HAP-1 (cell line): Measurements from ENCODE around the gene SLC6A12.

Source experiments
- DNase-seq, 2 experiments: peaks; one replicate each; pipeline ENCODE4 v3.0.0-alpha.2; 2016 to 2020; ENCODE audit warnings: low spot score in 2 of 2
- H3K27me3 ChIP-seq: fragments of 250-450 bp; sonication (Bioruptor Pico); 2 replicates; pipeline ENCODE4 v1.5.1; 2020; ENCODE audit warnings: low read depth, mild to moderate bottlenecking, moderate library complexity
- H3K36me3 ChIP-seq: fragments of 250-450 bp; sonication (Bioruptor Pico); replicated peaks from 2 replicates; pipeline ENCODE4 v1.5.1; 2020; ENCODE audit warnings: mild to moderate bottlenecking
- H3K4me1 ChIP-seq: fragments of 250-450 bp; sonication (Bioruptor Pico); 2 replicates; pipeline ENCODE4 v1.5.1; 2020; ENCODE audit warnings: mild to moderate bottlenecking
- H3K4me3 ChIP-seq: fragments of 250-450 bp; sonication (Bioruptor Pico); 2 replicates; pipeline ENCODE4 v1.5.1; 2020; ENCODE audit warnings: mild to moderate bottlenecking, moderate library complexity
- H3K9me3 ChIP-seq: fragments of 250-450 bp; sonication (Bioruptor Pico); 2 replicates; pipeline ENCODE4 v1.5.1; 2020; ENCODE audit warnings: mild to moderate bottlenecking, moderate library complexity
- in situ Hi-C: fragments of 300-500 bp; cut with MboI; formaldehyde crosslinking; loops from 3 replicates; pipeline ENCODE4 v1.14.3; 2020; ENCODE audit warnings: low sequenced_read_pairs, inconsistent platforms, mixed read lengths

The SLC6A12 gene

DNA sequence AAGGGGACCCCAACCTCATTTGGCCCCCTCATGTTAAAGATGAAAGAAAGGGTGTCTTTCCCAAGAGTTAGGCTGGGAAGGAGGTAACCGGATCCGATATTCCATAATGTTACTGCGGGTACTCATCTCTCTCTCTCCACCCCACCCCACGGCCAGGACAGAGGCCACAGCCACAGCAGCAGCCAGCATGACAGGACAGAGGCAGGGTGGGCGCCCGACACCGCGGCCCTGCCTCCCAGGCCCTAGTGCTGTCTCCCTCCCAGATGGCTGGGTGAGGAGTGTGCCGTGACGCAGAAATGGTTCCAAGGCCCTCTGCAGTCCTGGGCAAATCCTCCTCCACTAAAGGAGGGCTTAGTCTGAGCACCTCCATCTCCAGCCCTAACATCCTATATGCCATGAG lies 6.2 kb downstream of the SLC6A12 start:
- H3K4me1 ChIP-seq: peaks cover 5% of the 10 kb centered on the region; the same call in 1 of the 2 replicates
- no peak for DNase-seq
- no peak overlapping the region for H3K4me3 ChIP-seq
- no peaks in the 10 kb centered on the region; the same call in 1 of the 2 replicates for H3K27me3 ChIP-seq
- no peaks in the 10 kb centered on the region for H3K36me3 ChIP-seq
- H3K9me3 ChIP-seq: no peaks in the 10 kb centered on the region
- in situ Hi-C loops: no loop called here

DNA sequence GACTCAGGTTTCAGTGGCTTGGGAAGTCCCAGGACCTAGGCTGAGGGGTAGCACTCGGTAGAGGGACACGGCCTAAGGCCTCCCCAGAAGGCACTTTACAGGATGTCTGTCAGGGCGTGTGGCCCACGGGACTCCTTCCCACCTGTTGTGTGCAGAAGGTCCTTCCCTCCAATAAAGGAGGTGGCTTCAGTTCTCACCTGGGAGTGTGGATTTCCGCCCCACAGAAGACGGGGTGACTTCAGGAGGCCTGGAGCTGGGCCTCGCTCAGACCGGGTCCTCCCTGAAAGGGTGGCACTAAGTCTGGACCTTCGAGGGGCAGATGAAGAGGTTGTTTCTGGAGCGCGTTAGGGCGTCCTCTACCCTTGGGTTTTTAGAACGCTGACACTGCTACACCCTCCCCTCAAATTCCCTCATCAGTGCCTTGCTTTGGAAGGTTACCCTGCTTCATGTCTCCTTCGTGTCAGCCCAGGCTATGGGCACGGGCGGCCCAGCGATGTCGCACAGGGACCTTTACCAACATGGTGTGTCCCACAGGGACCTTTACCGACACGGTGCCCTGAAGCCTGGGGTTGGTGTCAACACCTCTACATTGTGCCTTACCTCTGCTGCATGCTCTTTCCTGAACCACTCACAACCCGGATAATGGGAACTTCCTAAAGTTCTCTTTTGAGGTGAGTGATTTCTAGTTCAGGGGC lies 7.1 kb downstream of the SLC6A12 start:
- H3K27me3 ChIP-seq: no peaks in the 10 kb centered on the region
- in situ Hi-C loops: no loop called here
- H3K4me1 ChIP-seq: peaks cover 5% of the 10 kb centered on the region; the same call in 1 of the 2 replicates
- no peak for DNase-seq
- no peaks in the 10 kb centered on the region for H3K36me3 ChIP-seq
- no peaks in the 10 kb centered on the region for H3K9me3 ChIP-seq
- H3K4me3 ChIP-seq: no peak overlapping the region

DNA sequence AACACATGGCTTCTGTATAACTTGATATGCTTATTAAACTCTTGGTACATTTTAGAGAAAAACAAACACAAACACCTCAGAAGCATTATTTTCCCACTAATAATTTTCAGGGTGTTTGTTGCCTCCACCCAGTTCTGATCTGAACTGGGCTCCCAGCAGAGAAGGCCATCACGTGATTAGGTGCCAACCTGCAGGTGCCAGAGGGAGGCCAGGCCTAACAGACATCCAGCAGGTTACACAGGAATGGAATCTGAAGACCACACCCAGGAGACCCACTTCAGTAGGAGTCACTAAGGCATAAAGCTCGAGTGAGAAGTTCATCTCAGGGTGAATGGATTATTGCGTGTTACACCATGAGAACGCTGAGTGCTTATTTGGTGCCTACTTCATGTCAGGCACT lies 8.9 kb downstream of the SLC6A12 start:
- Histone ChIP-seq H3K4me1 (peaks cover 5% of the 10 kb centered on the region; the same call in 1 of the 2 replicates), H3K9me3 (no peaks in the 10 kb centered on the region), H3K27me3 (no peaks in the 10 kb centered on the region), H3K36me3 (no peaks in the 10 kb centered on the region), H3K4me3 (no peak overlapping the region)
- DNase-seq: no peak
- in situ Hi-C loops: no loop called here

- H3K9me3 ChIP-seq: no peaks in the 10 kb centered on the region
- H3K4me3 ChIP-seq: peak overlapping the region; percentile 33
- H3K36me3 ChIP-seq: no peaks in the 10 kb centered on the region
- no peaks in the 10 kb centered on the region for H3K27me3 ChIP-seq
- in situ Hi-C loops: no loop called here
- peaks cover 5% of the 10 kb centered on the region; the same call in 1 of the 2 replicates for H3K4me1 ChIP-seq
- no peak for DNase-seq
These were observed 9.7 kb downstream of the SLC6A12 start for GRCh38 chr12:204261-204678.

GRCh38 chr12:203462-204260 lies 10.3 kb downstream of the SLC6A12 start:
- in situ Hi-C loops: no loop called here
- Histone ChIP-seq H3K36me3 (no peaks in the 10 kb centered on the region), H3K27me3 (no peaks in the 10 kb centered on the region), H3K9me3 (no peaks in the 10 kb centered on the region), H3K4me3 (peak overlapping the region; percentile 33), H3K4me1 (peaks cover 5% of the 10 kb centered on the region; the same call in 1 of the 2 replicates)
- peak; percentile 63 to 75 for DNase-seq

DNA sequence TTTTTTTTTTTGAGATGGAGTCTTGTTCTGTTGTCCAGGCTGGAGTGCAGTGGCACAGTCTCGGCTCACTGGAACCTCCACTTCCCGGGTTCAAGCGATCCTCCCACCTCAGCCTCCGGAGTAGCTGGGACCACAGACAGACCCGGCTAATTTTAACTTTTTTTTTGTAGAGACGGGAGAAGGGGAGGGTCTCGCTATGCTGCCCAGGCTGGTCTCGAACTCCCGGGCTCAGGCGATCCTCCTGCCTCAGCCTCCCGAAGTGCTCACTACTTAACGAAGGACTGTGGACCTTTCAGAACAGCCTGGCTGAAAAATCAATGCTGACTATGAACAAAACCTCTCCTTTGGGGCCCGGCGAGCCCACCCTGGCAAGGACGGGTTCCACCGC lies 10.9 kb downstream of the SLC6A12 start:
- peaks cover 5% of the 10 kb centered on the region; the same call in 1 of the 2 replicates for H3K4me1 ChIP-seq
- DNase-seq: no peak
- H3K9me3 ChIP-seq: no peaks in the 10 kb centered on the region
- H3K4me3 ChIP-seq: peak overlapping the region; percentile 33
- in situ Hi-C loops: no loop called here
- no peaks in the 10 kb centered on the region for H3K27me3 ChIP-seq
- H3K36me3 ChIP-seq: no peaks in the 10 kb centered on the region

DNA sequence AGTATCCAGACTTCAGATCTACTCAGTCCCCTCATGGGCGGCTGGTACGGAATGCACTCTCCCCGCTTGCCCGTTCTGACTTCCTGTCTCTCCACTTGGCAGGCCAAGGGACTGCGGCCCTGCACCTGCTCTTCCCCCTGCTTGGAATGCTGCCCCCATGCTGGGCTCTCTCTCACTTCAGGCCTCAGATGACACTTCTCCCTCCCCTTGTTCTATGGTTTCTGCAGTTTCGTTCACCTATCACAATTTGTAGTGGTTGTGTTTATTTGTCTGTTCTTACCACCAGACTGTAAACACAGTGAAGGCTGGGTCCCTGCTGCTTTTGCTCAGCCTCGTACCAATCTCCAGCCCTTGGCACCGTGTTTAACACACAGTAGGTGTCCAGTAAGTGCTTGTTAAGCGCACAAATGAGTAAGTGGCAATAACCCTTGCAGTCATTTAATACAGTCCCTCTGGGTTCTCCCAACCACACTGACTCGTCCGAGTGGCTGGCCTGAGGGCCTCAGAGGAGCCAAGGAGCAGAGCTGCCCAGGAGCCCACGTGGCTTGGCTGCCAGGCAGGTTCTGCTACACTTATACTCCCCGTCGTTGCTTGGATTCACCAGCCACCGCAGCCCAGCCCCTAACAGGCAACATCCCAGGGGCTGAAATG lies 11.8 kb downstream of the SLC6A12 start:
- Histone ChIP-seq H3K4me1 (peaks cover 5% of the 10 kb centered on the region; the same call in 1 of the 2 replicates), H3K36me3 (no peaks in the 10 kb centered on the region), H3K27me3 (no peaks in the 10 kb centered on the region), H3K9me3 (no peaks in the 10 kb centered on the region), H3K4me3 (no peak overlapping the region)
- no peak for DNase-seq
- in situ Hi-C loops: no loop called here

DNA sequence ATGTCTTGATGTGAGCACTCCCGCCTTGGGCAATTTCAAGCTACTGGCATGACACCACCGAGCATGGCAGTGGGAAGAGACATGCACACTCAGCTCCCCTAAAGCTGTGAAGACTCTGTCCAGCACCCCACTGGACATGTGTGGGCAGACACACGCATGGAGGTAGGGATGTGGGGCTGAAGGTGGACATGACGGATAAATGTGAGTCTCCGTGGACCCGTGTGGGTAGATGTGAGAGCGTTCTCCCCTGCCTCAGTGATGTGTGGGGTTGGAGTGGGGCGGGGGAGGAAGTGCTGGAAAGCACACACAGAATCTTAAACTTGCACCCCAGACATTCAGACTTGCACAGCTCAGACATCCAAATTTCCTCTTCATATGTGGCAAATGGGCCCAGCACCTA lies 12.6 kb downstream of the SLC6A12 start:
- Histone ChIP-seq H3K4me1 (peaks cover 5% of the 10 kb centered on the region; the same call in 1 of the 2 replicates), H3K4me3 (no peak overlapping the region), H3K36me3 (no peaks in the 10 kb centered on the region), H3K9me3 (no peaks in the 10 kb centered on the region), H3K27me3 (no peaks in the 10 kb centered on the region)
- in situ Hi-C loops: no loop called here
- no peak for DNase-seq

- no peaks in the 10 kb centered on the region for H3K4me1 ChIP-seq
- H3K9me3 ChIP-seq: no peaks in the 10 kb centered on the region
- in situ Hi-C loops: no loop called here
- no peak overlapping the region for H3K4me3 ChIP-seq
- DNase-seq: no peak
- peaks cover 3% of the 10 kb centered on the region for H3K27me3 ChIP-seq
- H3K36me3 ChIP-seq: no peaks in the 10 kb centered on the region
These were observed 15.3 kb downstream of the SLC6A12 start for GRCh38 chr12:198705-199104.

GRCh38 chr12:197911-198695 lies 15.9 kb downstream of the SLC6A12 start:
- Histone ChIP-seq H3K4me3 (no peak overlapping the region), H3K36me3 (no peaks in the 10 kb centered on the region), H3K9me3 (no peaks in the 10 kb centered on the region), H3K4me1 (no peaks in the 10 kb centered on the region), H3K27me3 (peaks cover 3% of the 10 kb centered on the region)
- DNase-seq: no peak
- in situ Hi-C loops: no loop called here

GRCh38 chr12:197347-197746 lies 16.6 kb downstream of the SLC6A12 start:
- H3K27me3 ChIP-seq: peaks cover 3% of the 10 kb centered on the region
- no peaks in the 10 kb centered on the region for H3K36me3 ChIP-seq
- in situ Hi-C loops: no loop called here
- no peaks in the 10 kb centered on the region for H3K4me1 ChIP-seq
- H3K9me3 ChIP-seq: no peaks in the 10 kb centered on the region
- H3K4me3 ChIP-seq: no peak overlapping the region
- DNase-seq: no peak

GRCh38 chr12:196436-196835 lies 17.5 kb downstream of the SLC6A12 start:
- Histone ChIP-seq H3K4me1 (no peaks in the 10 kb centered on the region), H3K36me3 (no peaks in the 10 kb centered on the region), H3K4me3 (no peak overlapping the region), H3K27me3 (peaks cover 3% of the 10 kb centered on the region), H3K9me3 (no peaks in the 10 kb centered on the region)
- DNase-seq: no peak
- in situ Hi-C loops: no loop called here

GRCh38 chr12:195951-196350 lies 18.0 kb downstream of the SLC6A12 start:
- DNase-seq: no peak
- Histone ChIP-seq H3K36me3 (no peaks in the 10 kb centered on the region), H3K4me1 (no peaks in the 10 kb centered on the region), H3K4me3 (no peak overlapping the region), H3K27me3 (peaks cover 6% of the 10 kb centered on the region), H3K9me3 (no peaks in the 10 kb centered on the region)
- in situ Hi-C loops: no loop called here
